Erythroblast (primary cell): ENCODE results near the gene CAMK2N1.

Experiments
- DNase-seq, 2 experiments: peaks; one replicate each; lab custom pipeline; 2025; lab: John Stamatoyannopoulos, UW
- GATA1 ChIP-seq: IDR thresholded peaks from 2 replicates; pipeline ENCODE4 v1.6.1; 2011; ENCODE audit warnings: low read depth, mild to moderate bottlenecking, control low read depth, low read length, moderate library complexity
- POLR2A ChIP-seq: IDR thresholded peaks from 2 replicates; pipeline ENCODE4 v1.6.1; 2011; ENCODE audit warnings: mild to moderate bottlenecking, low read length

The CAMK2N1 gene

DNA sequence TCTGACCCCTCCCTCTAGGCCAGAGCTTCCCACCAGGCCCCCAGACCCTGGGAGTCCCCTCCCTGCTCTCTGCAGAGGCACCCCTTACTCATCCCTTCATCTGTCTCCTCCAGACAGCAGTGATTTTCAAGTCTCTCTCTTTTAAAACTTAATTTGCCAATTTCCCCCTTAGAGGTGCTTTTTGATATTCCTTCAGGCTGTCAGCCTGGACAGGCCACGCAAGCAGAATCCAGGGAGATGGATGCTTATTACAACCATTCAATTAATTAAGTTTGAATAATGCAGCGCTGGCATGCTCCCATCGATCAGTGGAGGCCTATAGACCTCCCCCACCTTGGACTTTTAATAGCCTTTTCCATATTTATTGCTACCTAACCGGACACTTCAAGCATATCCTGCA lies 6.2 kb downstream of the CAMK2N1 start:
- no peak for DNase-seq
- TF ChIP-seq GATA1 (no peak), POLR2A (no peak)

GRCh38 chr1:20478057-20478635 lies 7.9 kb downstream of the CAMK2N1 start:
- no peak for TF ChIP-seq GATA1
- TF ChIP-seq POLR2A = no peak
- DNase-seq = no peak

- TF ChIP-seq POLR2A (no peak), GATA1 (no peak)
- DNase-seq = no peak
These were observed 8.5 kb downstream of the CAMK2N1 start for GRCh38 chr1:20477348-20478056.

- DNase-seq = peak in 1 of 2 experiments; percentile 15
These were observed 9.6 kb downstream of the CAMK2N1 start for GRCh38 chr1:20476265-20477038.

DNA sequence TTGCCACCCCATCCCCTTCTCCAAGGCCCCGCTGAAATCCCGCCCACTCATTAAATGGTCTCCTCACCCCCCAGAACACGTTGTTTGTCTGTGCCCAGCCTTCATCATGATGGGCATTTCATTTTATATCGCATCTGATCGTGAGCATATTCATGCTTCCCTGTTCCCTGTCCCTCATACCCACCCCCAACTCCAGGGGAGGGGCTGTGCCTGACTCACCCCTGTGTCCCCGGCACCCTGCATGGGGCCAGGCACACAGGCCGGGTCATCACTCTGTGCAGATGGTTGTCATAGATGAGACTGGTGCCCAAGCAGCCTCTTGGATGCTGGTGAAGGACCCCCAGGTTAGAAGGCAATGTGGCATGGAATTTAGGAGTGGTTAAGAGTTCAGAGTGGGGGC lies 11.0 kb downstream of the CAMK2N1 start:
- TF ChIP-seq GATA1 = no peak
- no peak for TF ChIP-seq POLR2A
- no peak for DNase-seq

More at GRCh38 chr1:20476265-20477038, 9.6 kb downstream of the CAMK2N1 start:
- TF ChIP-seq POLR2A = no peak
- TF ChIP-seq GATA1 = no peak

GRCh38 chr1:20474333-20474975 lies 11.6 kb downstream of the CAMK2N1 start:
- TF ChIP-seq GATA1 = no peak
- no peak for TF ChIP-seq POLR2A

DNA sequence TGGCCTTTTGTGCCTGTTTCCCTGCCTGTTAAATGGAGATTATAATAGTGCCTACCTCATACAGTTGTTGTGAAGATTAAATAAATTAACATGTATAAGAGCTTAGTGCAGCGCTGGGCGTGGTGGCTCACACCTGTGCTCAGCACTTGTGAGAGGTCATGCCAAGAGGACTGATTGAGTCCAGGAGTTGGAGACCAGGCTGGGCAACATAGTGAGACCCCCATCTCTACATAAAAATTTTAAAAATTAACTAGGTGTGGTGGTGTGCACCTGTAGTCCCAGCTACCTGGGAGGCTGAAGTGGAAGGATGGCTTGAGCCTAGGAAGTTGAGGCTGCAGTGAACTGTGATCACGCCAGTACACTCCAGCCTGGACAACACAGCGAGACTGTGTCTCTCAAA lies 12.1 kb downstream of the CAMK2N1 start:
- TF ChIP-seq GATA1 = no peak
- no peak for TF ChIP-seq POLR2A
- DNase-seq = no peak

More at GRCh38 chr1:20474333-20474975, 11.6 kb downstream of the CAMK2N1 start:
- DNase-seq = no peak

DNA sequence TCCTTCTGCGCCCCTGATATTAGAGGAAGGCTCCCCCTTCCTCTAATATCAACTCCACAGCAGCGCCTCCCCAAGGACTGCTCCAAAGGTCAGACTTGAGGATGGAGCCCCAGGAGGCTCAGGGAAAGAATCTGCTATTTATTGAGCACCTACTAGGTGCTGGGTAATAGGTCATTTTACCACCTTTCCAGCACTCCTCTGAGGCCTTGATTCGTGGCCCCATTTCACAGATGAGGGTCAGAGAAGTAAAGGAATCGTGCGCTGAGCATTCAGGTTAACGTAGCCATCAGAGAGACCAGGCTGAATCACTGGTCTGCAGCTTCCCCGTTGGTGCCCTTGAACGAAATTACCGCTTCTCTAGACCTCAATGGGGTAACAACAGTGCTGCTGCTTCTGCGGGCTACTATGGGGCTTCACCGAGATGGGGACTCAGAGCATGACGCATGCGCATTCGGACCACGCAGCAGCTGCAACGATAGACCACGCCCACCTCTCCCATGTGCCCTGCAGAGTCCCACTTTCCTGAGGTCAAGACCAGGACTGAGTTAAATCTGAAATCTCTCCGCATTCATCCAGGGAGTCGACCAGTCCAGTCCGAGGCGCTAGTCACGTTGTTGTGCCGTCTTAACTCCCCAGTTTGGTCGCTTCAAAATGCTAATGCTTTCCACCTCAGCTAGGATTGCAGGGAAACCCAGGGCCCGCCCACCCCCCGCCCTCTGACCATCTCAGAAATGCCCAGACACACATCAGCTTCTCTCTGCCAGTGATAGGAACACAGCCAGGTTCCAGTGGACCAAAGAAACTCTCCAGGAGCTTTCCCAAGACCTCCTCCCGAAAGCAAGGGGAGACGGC lies 12.9 kb downstream of the CAMK2N1 start:
- TF ChIP-seq GATA1 (no peak), POLR2A (no peak)
- DNase-seq = peak; percentile 26 to 51

DNA sequence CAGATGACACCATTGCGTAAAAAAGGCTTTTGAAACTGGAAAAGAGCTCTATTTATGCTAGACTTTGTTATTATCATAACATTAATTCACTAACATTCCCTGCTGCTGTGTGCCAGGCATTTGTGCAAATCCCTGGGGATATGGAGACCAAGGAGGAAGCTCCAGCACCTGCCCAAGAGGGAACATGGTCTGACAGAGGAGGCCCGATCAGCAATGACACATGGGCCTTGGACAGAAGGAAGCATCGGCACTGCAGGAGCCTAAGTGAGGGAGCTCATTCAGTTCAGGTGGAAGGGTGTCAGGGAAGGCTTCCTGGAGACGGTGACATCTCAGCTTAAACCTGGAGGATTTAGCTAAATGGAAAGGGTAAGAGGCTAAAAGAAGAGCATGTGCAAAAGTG lies 13.9 kb downstream of the CAMK2N1 start:
- no peak for TF ChIP-seq GATA1
- no peak for TF ChIP-seq POLR2A
- no peak for DNase-seq

DNA sequence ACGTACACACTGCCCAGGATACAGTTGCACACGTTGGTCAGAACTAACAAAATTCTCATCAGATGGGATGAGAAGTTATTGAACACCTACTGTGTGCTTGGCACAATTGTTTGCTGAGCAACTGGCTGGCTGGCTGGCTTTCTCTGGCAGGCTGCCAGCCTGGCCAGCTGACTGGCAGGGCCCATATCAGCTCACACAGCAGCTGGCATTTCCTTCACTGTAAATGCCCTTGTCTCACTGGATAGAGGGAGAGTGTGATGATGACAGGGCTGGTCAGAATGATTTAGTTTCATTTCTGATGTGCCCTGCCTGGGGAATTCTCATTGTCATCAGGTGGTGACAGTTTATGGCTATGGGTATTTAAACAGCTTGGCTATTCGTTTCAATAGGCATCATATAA lies 15.8 kb downstream of the CAMK2N1 start:
- TF ChIP-seq GATA1 (no peak), POLR2A (no peak)
- DNase-seq = no peak

DNA sequence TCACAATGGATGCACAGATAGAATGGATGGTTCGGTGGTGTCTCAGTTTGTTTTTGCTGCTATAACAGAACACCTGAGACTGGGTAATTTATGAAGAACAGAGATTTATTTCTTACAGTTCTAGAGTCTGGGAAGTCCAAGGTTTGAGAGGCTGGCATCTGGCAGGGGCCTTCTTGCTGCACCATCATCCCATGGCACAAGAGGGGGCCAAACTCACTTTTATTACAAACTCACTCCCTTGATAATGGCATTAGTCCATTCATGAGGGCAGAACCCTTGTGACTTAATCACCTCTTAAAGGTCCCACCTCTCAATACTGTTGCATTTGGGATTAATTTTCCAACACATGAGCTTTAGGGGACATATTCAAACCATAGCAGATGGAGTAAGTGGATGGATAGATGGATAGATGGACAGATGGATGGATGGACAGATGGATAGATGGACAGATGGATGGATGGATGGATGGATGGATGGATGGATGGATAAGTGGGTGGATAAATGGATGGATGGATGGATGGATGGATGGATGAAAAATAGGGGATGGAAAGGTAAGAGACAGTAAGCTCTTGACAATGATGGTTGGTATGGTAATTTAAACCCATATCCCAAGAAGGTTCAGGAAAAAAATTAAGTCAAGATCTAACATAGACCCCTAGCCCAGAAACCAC lies 16.5 kb downstream of the CAMK2N1 start:
- TF ChIP-seq GATA1 (no peak), POLR2A (no peak)
- no peak for DNase-seq

- TF ChIP-seq GATA1 (no peak), POLR2A (no peak)
- DNase-seq = no peak
These were observed 19.7 kb downstream of the CAMK2N1 start for GRCh38 chr1:20466273-20466672.

- no peak for DNase-seq
- TF ChIP-seq POLR2A (no peak), GATA1 (no peak)
These were observed 20.8 kb downstream of the CAMK2N1 start for GRCh38 chr1:20465187-20465586.
